ENCODE results near the gene CAMTA1. TPM values are rescaled to one million over a fixed set of nuclear protein-coding genes. Genes with fewer than 3 reads are reported as not detected.

Gene CAMTA1
- total RNA-seq, 1 donor from 2014 or later, result 68.9 TPM

DNA sequence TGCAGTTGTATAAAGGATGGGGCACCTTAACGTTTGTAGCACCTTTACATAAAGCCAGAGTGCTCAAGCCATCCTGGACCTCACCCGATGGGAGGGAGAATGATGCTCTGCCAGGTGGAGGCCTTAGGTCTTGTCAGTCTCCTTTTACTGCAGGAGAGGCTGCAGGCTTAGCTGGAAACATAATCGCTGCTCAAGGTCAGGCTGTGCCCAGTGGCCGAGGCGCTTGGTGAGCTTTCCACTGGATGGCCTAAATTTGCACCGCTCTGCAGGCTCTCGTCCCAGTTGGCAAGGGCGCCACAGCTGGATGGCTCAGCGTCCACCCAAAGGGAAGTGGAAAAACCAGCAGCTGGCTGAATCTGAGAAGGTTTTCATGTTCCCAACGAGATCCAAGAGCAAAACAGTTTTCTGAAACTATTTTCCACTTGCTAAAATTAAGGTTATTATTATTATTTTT, 438.9 kb downstream of the CAMTA1 start:
- DNase-seq (ENCODE audit: low read depth), result no peak

DNA sequence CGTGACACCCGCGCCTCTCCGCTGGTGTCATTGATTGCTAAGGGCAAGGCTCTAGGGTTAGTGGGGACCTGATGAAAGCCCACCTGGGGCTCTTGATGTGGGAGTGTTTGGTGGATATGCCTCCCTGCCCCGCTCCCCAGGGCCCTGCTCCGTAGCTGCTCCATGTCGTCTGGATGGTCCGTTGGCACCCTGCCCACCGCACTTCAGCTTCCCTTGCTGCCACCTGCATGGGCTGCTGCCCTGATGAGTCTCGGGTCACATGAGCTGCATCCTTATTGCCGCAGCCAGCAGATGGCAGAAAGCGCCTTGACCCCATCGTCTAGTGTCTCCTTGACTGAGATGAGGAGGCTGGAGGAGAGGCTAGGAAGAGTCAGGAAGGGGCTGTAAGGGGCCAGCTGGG, 439.4 kb downstream of the CAMTA1 start:
- no peak for DNase-seq (ENCODE audit: low read depth)

DNA sequence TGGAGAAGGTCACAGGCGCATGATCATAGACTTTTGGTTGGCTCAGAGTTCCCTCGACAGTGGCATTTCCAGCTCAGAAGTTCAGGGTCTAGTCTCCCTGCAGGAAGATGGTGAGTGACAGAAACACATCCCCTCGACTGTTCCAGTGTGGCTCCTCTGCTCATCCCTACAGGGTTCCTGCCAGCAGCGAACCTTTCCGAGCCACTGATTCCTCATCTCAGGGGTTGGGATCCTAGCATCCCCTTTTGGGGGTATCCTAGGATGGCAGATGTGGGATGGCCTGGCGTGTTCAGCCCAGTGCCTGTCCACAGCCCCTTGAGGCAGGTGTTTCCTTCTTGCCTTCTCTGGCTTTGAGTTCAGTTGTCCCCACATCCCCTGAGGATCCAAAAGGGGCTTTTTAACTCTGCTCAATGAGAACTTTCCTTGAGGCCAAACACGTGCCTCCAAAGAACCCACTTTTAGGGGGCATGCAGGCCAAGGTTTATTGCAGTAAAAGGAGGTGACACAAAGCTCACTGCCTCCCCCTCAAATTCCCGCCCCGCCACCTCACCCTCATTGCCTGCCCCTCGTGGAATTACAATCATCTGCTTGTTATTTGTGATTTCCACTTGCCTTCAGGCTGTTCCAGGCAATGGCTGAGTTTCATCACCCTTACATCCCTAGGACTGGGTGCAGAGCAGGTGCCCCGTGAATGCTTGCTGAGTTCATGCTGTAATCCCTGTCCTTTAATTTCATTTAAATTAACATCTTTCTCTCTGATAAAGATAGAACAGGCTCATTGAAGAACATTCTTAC, 440.7 kb downstream of the CAMTA1 start:
- DNase-seq (ENCODE audit: low read depth), result no peak

DNA sequence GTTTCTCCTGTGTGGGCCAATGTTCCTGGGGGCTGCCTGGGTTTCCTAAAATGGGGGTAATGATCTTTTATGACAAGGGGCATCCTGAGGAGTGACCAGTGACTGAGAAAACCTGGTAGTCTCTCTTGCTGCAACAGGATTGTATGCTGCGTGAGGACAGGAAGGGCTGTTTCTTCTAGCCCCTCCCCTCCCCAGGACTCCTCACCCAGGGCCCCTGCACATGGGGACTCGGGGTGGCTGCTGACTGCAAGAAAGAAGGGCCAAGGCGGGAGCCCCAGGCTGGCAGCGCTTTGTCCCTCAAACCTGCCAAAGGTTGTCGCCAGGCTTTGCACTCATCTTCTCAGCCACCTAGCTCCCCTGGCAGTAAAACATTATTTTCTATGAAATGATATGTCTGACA, 442.4 kb downstream of the CAMTA1 start:
- no peak for DNase-seq (ENCODE audit: low read depth)

DNA sequence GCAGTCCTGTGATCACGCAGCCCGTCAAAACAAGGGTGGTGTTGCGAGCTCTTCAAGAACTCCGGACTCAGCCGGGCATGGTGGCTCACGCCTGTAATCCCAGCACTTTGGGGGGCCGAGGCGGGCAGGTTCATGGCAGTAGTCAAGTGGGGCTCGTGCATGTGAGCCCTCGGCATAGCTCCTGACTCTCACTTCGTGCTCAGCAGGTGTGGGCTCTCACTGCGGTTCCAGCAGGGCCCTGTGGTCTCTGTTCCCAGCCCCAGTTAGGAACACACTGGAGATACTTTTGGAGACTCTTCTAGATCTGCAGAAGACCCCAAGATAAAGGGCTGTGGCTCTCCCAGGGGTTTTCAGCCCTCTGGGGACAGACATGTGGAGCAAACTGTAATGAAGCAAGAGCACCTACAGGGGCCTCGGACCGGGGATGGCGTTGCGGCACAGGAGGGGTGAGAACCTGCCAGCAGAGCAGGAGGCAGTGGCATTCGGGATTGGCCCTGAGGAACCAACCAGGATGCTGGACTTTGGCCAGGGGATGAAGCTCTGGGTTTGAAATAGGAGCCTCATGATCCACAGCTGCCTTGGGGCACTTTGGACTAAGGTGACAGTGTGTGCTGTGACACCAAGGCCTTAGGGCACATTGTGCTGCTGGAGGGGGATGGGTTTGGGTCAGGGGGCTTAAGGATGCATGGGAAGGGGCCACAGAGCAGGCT, 443.2 kb downstream of the CAMTA1 start:
- DNase-seq (ENCODE audit: low read depth), result peak; percentile 57

DNA sequence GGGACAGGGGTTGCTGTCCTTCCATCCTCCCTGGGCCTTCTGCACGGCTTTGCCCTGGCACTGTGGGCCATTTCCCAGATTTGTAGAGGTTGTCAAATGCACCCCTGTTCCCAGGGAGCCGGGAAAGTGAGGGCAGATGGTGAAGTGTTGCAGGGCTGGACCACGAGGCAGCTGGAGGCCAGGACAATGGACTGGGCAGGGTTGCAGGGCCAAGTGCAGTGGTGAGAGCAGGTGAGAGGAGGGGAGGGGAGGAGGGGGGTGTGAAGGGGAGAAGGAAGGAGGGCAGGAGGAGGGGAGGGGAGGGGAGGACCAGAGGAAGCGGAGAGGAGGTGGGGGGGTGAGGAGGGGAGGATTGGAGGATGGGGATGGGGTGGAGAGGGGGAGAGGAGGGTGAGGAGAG, 443.9 kb downstream of the CAMTA1 start:
- peak; percentile 47 for DNase-seq (ENCODE audit: low read depth)

DNA sequence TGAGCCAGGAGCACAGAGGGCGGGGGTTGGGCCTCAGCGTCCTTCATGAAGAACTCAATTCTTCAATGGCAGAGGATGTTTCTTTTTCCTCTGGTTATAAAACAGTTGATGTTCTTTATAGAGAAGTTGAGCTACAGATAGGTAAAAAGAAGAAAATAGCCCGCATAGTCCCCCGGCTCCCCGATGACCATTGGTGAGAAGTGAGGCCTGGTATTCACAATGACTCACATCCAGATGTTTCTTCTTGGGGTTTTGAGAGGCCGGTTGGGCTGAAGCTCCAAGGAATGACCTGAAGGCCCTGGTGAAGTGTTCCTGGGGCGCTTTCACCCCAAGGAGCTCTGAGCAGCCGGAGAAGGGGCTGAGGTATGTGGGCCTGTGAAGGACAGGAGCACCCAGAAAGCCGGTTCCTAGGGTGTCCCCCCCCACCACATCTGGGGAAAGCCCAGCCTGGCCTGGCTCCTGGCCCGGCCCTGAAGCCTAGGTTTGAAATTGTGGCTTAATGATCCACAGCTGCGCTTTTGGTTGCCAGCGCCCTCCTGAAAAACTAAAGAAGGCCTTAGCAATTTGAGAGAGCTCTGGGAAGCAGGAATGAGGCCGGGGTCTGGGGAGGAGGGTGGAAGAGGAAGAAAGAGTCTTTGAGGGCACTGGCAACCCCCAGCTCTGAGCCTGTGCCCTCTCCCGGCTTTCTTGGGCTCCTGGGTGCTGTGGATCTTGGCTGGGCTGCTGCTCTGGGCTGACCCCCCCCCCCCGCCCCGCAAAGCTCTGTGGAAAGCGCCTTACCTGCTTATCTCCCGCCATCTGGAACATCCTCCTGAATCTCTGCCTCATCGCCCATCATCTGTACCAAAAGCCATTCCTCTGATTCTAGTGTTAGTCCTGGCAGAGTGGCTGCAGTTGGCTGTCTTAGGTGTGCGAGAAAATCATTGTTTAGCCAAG, 444.7 kb downstream of the CAMTA1 start:
- no peak for DNase-seq (ENCODE audit: low read depth)

DNA sequence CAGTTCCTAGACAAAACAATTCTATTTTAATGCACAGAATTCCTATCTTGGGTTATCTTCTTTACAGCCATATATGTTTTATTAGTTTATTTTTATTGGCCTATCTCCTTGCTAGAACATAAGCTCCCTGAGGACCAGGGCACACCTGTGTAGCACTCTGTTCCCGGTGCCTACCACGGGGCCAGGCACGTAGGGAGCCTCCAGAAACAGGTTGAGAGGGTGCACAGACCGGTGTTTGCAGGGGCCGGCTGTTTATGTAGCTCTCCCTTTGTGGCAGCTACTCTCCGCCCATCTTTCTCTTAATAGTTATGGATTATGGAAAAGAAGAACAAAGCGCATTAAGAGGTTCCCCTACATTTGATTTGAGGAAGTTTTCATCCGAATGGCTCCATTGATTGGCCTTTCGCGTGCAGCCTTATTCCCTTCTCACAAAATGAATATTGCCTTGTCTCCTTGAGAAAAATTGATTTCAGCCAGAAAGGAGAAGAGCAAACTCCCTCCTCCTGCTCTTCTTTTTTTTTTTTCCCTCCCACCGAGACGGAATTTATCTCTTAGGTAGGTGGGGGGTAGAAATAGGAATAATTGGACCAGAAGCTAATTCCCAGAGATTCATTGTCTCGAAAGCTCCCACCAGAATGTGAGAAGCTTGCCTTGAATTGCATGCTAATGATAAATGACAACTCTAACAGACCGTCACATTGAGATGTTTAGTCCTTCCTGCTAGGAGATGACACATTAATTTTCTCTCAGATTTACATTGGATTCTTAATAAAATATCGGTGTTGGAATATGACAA, 447.4 kb downstream of the CAMTA1 start:
- no peak for DNase-seq (ENCODE audit: low read depth)

DNA sequence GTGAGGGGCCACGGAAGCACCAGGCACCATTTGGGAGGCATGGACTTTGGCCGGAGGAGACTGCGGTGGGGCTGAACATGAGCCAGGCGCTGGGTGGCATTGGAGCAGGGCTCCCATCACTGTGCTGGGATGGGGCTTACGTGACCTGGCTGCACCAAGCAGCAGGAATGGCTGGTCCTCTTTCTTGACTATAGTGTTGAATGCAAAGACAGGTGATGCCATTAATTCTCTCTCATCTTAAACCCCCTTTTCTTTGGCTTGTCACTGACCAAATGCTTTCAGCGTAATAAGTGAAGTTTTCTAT, 447.9 kb downstream of the CAMTA1 start:
- DNase-seq (ENCODE audit: low read depth), result no peak

DNA sequence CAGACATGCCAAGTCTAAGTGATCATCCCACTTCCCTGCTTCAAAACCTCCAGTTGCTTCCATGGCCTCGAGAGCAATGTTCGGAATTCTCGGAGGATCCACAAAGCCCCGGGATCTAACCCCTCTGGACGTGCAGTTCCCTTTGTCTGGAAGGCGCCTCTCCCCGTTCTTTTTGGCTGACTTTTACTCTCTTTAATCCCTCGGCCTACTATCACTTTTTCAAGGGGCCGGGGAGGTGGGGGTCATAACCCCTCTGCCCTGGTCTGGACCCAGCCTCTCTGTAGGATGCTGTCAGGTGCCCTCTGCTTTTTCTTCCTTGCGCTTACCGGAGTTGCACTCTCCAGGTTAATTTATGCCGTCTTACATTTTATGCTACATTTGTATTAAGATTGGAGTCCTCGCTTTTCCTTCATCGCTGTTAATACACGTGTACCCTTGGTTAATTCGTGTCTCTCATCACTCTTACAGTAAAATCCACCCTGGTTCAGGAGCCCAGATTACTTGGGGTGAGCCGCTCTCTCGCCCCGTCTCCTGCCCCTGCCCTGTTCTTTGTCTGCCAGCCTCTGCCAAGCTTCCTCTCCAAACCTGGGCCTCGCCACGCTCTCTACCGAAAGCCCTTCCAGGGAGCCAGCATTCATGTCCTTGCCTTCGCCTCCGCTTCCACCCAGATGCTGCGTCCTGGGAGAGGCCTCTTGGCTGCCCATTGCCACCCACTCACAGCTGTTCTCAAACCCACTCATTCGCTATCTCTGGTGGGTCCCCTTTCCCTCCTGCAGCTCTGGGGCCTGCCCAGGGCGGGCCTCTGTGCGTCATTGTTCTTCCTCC, 448.6 kb downstream of the CAMTA1 start:
- no peak for DNase-seq (ENCODE audit: low read depth)

DNA sequence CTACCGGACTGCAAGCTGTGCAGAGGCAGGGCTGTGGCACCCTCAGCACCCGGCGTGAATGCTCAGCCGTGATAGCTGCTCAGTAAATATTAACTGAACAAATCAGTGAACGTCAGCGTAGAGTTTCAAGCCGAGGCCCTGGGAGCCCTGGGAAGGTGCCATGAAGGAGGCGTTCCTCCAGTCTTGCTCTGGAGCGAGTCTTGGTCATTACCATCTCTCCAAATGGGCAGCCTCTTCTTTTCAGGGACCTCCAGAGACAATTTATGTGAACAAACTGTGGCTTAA, 449.2 kb downstream of the CAMTA1 start:
- no peak for DNase-seq (ENCODE audit: low read depth)

DNA sequence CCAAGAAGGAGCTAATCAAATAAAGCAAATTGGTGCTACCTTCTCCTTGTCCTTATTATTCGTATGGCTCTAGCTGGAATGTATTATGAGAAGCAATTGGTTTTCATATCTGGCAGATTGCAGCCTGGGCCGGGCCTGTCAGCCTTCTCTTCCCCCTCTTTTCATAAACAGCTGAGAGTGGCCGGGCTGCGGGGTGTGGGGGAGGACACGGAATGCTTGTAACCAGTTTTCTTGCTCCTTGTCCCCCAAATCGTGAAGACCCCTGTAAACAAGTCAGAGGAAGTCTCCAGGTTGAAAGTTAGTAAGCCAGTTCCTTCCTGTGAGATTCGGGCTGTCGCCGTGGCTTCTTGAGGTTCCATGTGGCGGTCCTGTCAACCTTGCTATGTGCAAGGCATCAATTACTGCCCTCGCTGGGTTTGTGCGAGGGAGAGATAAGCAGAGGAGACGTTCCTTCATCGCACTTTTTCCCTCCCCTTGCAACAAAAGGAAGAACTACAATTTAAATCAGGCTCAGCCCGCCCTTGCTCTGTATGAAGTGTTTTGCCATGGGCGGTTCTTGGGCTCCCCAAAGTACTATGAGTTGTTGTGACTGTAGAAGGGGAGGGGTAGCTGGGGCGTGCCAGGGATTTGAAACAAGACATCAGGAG, 450.7 kb downstream of the CAMTA1 start:
- DNase-seq (ENCODE audit: low read depth), result no peak

DNA sequence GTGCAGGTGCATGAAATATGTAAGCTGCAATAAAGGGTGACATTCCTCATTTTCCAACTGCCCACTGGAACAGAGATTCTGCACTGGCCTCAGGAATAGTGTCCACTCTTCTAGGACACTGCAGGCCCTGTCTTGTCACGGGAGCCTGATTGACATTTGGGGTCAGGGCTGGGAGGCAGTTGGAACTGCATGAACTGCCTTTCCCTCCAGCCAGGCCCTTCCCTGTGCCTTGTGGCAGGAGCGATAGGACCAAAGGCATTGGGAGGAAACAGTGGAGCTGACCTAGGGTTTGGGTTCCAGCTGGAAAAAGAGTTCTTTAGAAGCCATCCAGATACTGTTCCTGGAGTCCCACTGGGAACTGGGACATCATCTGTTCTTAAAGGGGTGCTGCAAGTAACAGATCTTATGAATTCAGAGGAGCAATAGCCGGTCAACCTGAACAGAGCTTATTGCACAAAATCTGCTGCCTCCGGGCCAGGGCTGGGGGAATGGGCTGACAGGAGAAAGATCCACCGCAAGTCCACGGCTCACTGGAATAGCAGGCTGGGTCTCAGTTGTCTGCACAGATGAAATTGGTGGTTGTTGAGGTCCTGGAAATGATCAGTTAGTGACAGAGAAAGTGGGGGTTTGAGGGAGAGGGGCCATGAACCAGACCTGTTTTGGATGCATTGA, 451.7 kb downstream of the CAMTA1 start:
- DNase-seq (ENCODE audit: low read depth), result no peak

DNA sequence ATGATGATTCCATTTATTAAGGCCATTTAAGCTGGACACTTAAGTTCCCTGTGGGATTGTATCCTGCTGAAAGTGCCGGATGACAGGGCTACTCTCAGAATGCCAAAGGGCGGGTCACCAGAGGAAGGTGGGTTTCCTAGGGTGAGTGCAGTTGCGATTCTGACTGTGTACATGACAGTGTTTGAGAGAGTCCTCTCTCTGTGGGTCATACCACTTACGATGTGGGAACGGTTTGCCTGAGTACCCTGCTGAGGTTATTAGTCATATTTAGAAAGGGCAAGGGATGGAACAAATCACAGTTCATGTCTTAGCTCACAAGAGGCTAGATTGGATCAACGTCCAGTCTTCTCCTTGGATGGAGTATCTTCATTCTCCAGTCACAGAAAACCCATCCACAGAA, 461.9 kb downstream of the CAMTA1 start:
- no peak for DNase-seq (ENCODE audit: low read depth)

DNA sequence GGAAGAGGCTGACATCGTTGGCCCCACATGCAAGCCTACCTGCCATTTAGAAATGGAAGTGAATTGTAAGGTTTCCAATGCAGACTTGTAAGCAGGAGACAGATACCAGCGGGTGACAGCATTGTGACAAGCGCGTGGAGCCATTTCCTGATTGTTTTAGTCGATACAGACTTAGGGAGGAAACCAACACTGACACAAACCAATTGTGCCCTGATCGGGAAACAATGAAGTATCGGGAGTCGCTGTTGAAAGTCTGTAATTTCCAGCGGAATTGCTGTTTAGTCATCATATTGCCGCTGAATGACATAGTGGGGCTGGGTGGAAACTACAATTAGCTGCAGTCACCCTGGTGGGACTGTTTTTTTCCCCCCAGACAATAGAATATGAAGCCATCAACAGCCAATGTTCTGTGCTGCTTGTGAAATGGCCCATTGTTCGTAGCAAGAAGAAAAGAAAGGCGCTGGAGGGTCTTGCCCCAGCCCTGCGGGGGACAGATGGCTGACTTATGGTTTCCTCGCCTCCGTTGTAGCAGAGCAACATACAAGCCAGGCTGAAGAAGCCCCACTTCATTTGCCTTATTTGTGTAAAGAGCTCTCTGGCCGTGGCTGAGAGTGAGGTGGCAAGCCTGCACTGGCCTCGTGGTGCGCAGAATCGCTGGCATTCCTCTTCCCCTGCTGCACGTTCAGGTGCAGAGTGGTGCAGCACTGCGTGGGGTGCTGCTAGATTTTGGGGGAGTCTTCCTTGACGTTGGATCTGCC, 462.7 kb downstream of the CAMTA1 start:
- no peak for DNase-seq (ENCODE audit: low read depth)

DNA sequence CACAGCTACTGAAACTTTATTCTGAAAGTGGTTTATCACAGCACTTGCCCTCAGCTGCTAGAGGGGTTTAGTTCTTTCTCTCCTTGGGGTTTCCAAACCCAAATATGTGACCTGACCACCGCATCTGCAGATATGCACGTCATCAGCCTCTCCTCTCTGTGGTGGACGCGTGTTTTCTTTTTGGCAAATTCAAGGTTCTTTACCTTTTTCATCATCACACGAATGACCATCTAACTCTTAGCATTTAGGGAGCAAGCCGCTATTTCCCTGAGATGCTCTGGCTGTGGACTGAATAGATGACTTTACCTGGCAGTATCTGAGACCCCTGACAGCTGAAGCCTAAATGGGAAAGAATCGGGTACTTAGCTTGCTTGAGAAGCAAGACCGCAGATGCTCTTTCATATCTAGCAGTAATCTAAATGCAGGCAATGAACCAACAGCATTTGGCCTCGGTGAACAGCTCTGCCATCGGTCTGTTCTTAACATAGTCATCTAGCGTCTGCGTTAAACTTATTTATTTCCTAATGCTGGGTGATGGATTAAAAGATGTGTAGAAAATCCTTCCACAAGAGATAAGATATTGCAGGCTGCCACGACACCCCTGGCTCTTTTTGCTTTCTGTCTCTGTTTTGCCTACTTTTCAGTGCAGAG, 463.4 kb downstream of the CAMTA1 start:
- no peak for DNase-seq (ENCODE audit: low read depth)

DNA sequence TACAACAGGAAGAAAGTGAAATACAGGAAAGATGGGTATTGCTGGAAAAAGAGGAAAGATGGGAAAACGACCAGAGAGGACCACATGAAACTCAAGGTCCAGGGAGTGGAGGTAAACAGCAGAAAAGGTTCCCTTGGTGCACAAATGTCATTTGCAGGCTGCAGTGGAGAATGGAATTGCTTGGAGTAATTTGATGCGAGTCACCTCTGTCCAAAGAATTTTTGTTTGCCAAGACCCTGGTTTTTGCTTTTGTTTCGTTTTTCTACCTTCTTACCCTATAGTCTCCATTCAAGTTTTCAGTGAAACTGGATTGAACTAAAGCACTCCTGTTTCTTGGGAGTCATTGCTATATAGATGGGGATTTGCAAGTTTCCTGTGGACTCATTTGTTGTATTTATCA, 464.3 kb downstream of the CAMTA1 start:
- no peak for DNase-seq (ENCODE audit: low read depth)

DNA sequence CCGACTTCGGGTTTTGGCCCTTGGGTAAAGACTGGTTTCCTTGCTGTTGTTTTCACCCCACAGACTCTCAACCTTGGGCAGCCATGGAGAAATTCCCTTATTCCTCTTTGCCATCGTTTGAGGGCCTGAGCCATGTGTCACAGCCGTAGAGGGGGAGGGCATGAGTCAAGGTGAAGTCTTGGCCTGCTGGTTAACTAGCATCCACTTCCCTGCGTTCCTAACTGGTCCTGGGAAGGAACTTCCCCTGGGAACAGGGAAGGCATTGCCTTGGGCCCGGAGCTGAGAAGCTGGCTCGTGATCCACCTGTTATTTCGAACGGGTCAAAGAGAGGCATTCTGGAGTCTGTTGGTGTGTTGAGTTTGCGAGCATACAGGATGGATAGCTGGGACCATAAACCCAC, 464.9 kb downstream of the CAMTA1 start:
- DNase-seq (ENCODE audit: low read depth), result no peak

Measured in myocyte (in vitro differentiated cells).